Measurements from ENCODE around the gene CLTC. TPM values are rescaled to one million over a fixed set of nuclear protein-coding genes. Genes with fewer than 3 reads are reported as not detected.
A peak's percentile ranks its signal among the peaks of the same experiment; 100 is the strongest.

The CLTC gene
- total and polyA plus RNA-seq, 7 experiments from 2014 or later: 31.2 to 174 (median 78.1) TPM

DNA sequence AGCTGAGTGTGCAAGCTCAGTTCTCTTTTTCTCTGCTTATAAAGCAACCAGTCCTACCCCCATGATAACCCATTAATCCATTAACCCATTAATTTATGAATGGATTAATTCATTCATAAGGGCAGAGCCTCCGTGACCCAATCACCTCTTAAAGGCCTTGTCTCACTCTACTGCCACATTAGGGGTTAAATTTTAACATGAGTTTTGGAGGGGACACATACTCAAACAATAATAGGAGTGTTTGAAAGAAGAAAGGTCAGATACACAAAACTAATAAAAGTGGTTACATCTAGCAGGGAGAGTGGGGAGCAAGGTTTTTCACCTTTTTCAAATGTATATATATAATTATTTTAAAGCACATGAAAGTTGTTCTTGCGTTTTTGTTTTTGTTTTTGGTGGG, 94.6 kb downstream of the CLTC start:
- H3K4me1 ChIP-seq (ENCODE audit: control insufficient read depth in 2 of 2, insufficient read depth in 2 of 2, low read length in 2 of 2): no peaks in the 10 kb centered on the region
- H3K4me1 Mint-ChIP-seq: peaks cover 21 to 56% (median 46%) of the 10 kb centered on the region in 7 donors
- no peak overlapping the region for H3K4me3 Mint-ChIP-seq
- no peaks in the 10 kb centered on the region for H3K27me3 Mint-ChIP-seq
- peaks cover 4 to 19% (median 10%) of the 10 kb centered on the region in 5 donors for H3K36me3 Mint-ChIP-seq
- H3K4me3 ChIP-seq (ENCODE audit: low read length): no peak overlapping the region
- no peaks in the 10 kb centered on the region for H3K27me3 ChIP-seq (ENCODE audit: control insufficient read depth in 2 of 2, insufficient read depth in 2 of 2, low read length in 2 of 2)
- no peaks in the 10 kb centered on the region for H3K36me3 ChIP-seq (ENCODE audit: control insufficient read depth in 2 of 3, insufficient read depth in 3 of 3, low read length in 3 of 3)
- ATAC-seq: no peak
- H3K9me3 ChIP-seq (ENCODE audit: control insufficient read depth in 2 of 3, low read length in 3 of 3): no peaks in the 10 kb centered on the region
- no peak overlapping the region for H3K27ac ChIP-seq (ENCODE audit: low read depth, low read length)
- intact Hi-C loops (cut with micrococcal nuclease): no loop called here
- CTCF ChIA-PET: no interaction called here
- POLR2A ChIA-PET: interaction anchor here (0.5 kb wide), 1 partner anchor 248 kb away, joined by 4 read pairs; no protein-coding TSS in a partner anchor
- H3K27ac Mint-ChIP-seq: peak overlapping the region in 1 of 9 donors; percentile 39
- DNase-seq: no peak
- no peaks in the 10 kb centered on the region for H3K9me3 Mint-ChIP-seq

GRCh38 chr17:59716427-59716826, 96.7 kb downstream of the CLTC start:
- Mint-ChIP-seq H3K27ac (no peak overlapping the region), H3K4me1 (peaks cover 17 to 47% (median 41%) of the 10 kb centered on the region in 7 donors)
- CTCF ChIA-PET: no interaction called here

GRCh38 chr17:59719526-59719925, 99.8 kb downstream of the CLTC start:
- Histone ChIP-seq H3K36me3 (ENCODE audit: control insufficient read depth in 2 of 3, insufficient read depth in 3 of 3, low read length in 3 of 3) (no peaks in the 10 kb centered on the region), H3K9me3 (ENCODE audit: control insufficient read depth in 2 of 3, low read length in 3 of 3) (no peaks in the 10 kb centered on the region), H3K4me1 (ENCODE audit: control insufficient read depth in 2 of 2, insufficient read depth in 2 of 2, low read length in 2 of 2) (no peaks in the 10 kb centered on the region), H3K27me3 (ENCODE audit: control insufficient read depth in 2 of 2, insufficient read depth in 2 of 2, low read length in 2 of 2) (no peaks in the 10 kb centered on the region), H3K4me3 (ENCODE audit: low read length) (no peak overlapping the region), H3K27ac (ENCODE audit: low read depth, low read length) (no peak overlapping the region)
- Mint-ChIP-seq H3K4me1 (peaks cover 20 to 52% (median 40%) of the 10 kb centered on the region in 7 donors), H3K36me3 (peaks cover 0 to 25% (median 1%) of the 10 kb centered on the region in 5 donors), H3K27ac (no peak overlapping the region), H3K9me3 (no peaks in the 10 kb centered on the region), H3K4me3 (no peak overlapping the region), H3K27me3 (no peaks in the 10 kb centered on the region)
- no peak for DNase-seq
- intact Hi-C loops (cut with micrococcal nuclease): no loop called here
- POLR2A ChIA-PET: no interaction called here
- CTCF ChIA-PET: no interaction called here
- no peak for ATAC-seq

More at GRCh38 chr17:59716427-59716826, 96.7 kb downstream of the CLTC start:
- DNase-seq: no peak
- H3K27me3 Mint-ChIP-seq: no peaks in the 10 kb centered on the region
- POLR2A ChIA-PET: no interaction called here
- no peak for ATAC-seq
- no peaks in the 10 kb centered on the region for H3K9me3 Mint-ChIP-seq
- peaks cover 4 to 25% (median 10%) of the 10 kb centered on the region in 5 donors for H3K36me3 Mint-ChIP-seq
- no peak overlapping the region for H3K4me3 Mint-ChIP-seq
- Histone ChIP-seq H3K4me3 (ENCODE audit: low read length) (no peak overlapping the region), H3K9me3 (ENCODE audit: control insufficient read depth in 2 of 3, low read length in 3 of 3) (no peaks in the 10 kb centered on the region), H3K27ac (ENCODE audit: low read depth, low read length) (no peak overlapping the region), H3K36me3 (ENCODE audit: control insufficient read depth in 2 of 3, insufficient read depth in 3 of 3, low read length in 3 of 3) (no peaks in the 10 kb centered on the region), H3K4me1 (ENCODE audit: control insufficient read depth in 2 of 2, insufficient read depth in 2 of 2, low read length in 2 of 2) (no peaks in the 10 kb centered on the region), H3K27me3 (ENCODE audit: control insufficient read depth in 2 of 2, insufficient read depth in 2 of 2, low read length in 2 of 2) (no peaks in the 10 kb centered on the region)
- intact Hi-C loops (cut with micrococcal nuclease): no loop called here

- H3K9me3 ChIP-seq (ENCODE audit: control insufficient read depth in 2 of 3, low read length in 3 of 3): no peaks in the 10 kb centered on the region
- H3K36me3 Mint-ChIP-seq: peaks cover 0 to 20% (median 1%) of the 10 kb centered on the region in 5 donors
- no peaks in the 10 kb centered on the region for H3K36me3 ChIP-seq (ENCODE audit: control insufficient read depth in 2 of 3, insufficient read depth in 3 of 3, low read length in 3 of 3)
- H3K27ac Mint-ChIP-seq: no peak overlapping the region
- H3K27me3 ChIP-seq (ENCODE audit: control insufficient read depth in 2 of 2, insufficient read depth in 2 of 2, low read length in 2 of 2): no peaks in the 10 kb centered on the region
- H3K9me3 Mint-ChIP-seq: no peaks in the 10 kb centered on the region
- H3K4me3 Mint-ChIP-seq: no peak overlapping the region
- no peak overlapping the region for H3K27ac ChIP-seq (ENCODE audit: low read depth, low read length)
- POLR2A ChIA-PET: interaction anchor here (0.6 kb wide), 1 partner anchor 19 kb away, joined by 3 read pairs; no protein-coding TSS in a partner anchor
- CTCF ChIA-PET: no interaction called here
- intact Hi-C loops (cut with micrococcal nuclease): no loop called here
- H3K4me1 Mint-ChIP-seq: peaks cover 19 to 52% (median 45%) of the 10 kb centered on the region in 7 donors
- H3K4me3 ChIP-seq (ENCODE audit: low read length): no peak overlapping the region
- no peaks in the 10 kb centered on the region for H3K27me3 Mint-ChIP-seq
- no peak for ATAC-seq
- no peak for DNase-seq
- H3K4me1 ChIP-seq (ENCODE audit: control insufficient read depth in 2 of 2, insufficient read depth in 2 of 2, low read length in 2 of 2): no peaks in the 10 kb centered on the region
These were observed 102.9 kb downstream of the CLTC start for GRCh38 chr17:59722623-59723022.

DNA sequence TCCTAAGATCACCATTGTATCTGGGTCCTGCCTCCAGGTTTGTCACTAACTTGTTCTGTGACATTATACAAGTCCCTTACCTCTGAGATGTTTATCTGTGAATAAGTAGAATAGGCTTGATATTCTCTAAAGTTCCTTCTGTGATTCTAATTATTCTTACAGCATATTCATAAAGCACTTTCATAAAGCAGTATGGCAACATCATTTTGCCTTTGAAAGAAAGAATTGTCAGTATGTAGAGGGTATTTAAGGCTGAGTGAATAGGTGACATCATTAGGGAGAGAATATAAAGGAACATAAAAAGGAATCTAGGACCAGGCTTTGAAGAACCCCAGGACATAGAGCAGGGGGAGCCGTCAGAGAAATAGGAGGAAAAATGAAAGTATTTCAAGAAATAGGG, 103.3 kb downstream of the CLTC start:
- H3K9me3 ChIP-seq (ENCODE audit: control insufficient read depth in 2 of 3, low read length in 3 of 3): no peaks in the 10 kb centered on the region
- ATAC-seq: no peak
- Mint-ChIP-seq H3K4me3 (no peak overlapping the region), H3K27ac (peak overlapping the region in 2 of 9 donors; percentile 5 to 7), H3K36me3 (peaks cover 0 to 20% (median 1%) of the 10 kb centered on the region in 5 donors), H3K27me3 (no peaks in the 10 kb centered on the region), H3K4me1 (peaks cover 19 to 52% (median 45%) of the 10 kb centered on the region in 7 donors), H3K9me3 (no peaks in the 10 kb centered on the region)
- H3K4me1 ChIP-seq (ENCODE audit: control insufficient read depth in 2 of 2, insufficient read depth in 2 of 2, low read length in 2 of 2): no peaks in the 10 kb centered on the region
- H3K27me3 ChIP-seq (ENCODE audit: control insufficient read depth in 2 of 2, insufficient read depth in 2 of 2, low read length in 2 of 2): no peaks in the 10 kb centered on the region
- H3K4me3 ChIP-seq (ENCODE audit: low read length): no peak overlapping the region
- ChIA-PET POLR2A (interaction anchor here (0.6 kb wide), 1 partner anchor 19 kb away, joined by 3 read pairs; no protein-coding TSS in a partner anchor), CTCF (no interaction called here)
- DNase-seq: no peak
- H3K27ac ChIP-seq (ENCODE audit: low read depth, low read length): no peak overlapping the region
- intact Hi-C loops (cut with micrococcal nuclease): no loop called here
- H3K36me3 ChIP-seq (ENCODE audit: control insufficient read depth in 2 of 3, insufficient read depth in 3 of 3, low read length in 3 of 3): no peaks in the 10 kb centered on the region

DNA sequence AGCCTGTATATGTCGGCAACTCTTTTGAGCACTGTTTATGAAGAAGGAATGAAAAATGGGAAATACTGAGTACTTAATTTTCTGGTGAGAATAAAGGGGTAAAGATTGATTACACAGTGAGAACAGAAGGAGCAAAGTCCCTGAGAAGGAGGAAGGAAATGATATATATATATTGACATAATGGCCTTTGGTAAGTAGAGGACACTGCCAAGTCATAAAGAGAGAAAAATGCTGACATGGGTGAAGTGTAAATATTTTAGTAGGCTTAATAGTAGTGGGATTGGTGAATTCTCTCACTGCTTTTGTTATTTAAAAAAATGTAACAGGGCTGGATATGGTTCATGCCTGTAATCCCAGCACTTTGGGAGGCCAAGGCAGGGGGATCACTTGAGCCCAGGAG, 103.9 kb downstream of the CLTC start:
- H3K4me3 Mint-ChIP-seq: peak overlapping the region in 1 of 10 donors; percentile 17
- Histone ChIP-seq H3K27me3 (ENCODE audit: control insufficient read depth in 2 of 2, insufficient read depth in 2 of 2, low read length in 2 of 2) (no peaks in the 10 kb centered on the region), H3K27ac (ENCODE audit: low read depth, low read length) (no peak overlapping the region), H3K36me3 (ENCODE audit: control insufficient read depth in 2 of 3, insufficient read depth in 3 of 3, low read length in 3 of 3) (no peaks in the 10 kb centered on the region), H3K9me3 (ENCODE audit: control insufficient read depth in 2 of 3, low read length in 3 of 3) (no peaks in the 10 kb centered on the region), H3K4me1 (ENCODE audit: control insufficient read depth in 2 of 2, insufficient read depth in 2 of 2, low read length in 2 of 2) (no peaks in the 10 kb centered on the region), H3K4me3 (ENCODE audit: low read length) (no peak overlapping the region)
- H3K27me3 Mint-ChIP-seq: no peaks in the 10 kb centered on the region
- peak overlapping the region in 1 of 9 donors; percentile 5 for H3K27ac Mint-ChIP-seq
- no peaks in the 10 kb centered on the region for H3K9me3 Mint-ChIP-seq
- DNase-seq: no peak
- no peak for ATAC-seq
- H3K4me1 Mint-ChIP-seq: peaks cover 19 to 50% (median 43%) of the 10 kb centered on the region in 7 donors
- peaks cover 0 to 17% (median 1%) of the 10 kb centered on the region in 5 donors for H3K36me3 Mint-ChIP-seq
- intact Hi-C loops (cut with micrococcal nuclease): no loop called here
- ChIA-PET CTCF (interaction anchor here (0.8 kb wide), 1 partner anchor 328 kb away, joined by 3 read pairs; no protein-coding TSS in a partner anchor), POLR2A (no interaction called here)

DNA sequence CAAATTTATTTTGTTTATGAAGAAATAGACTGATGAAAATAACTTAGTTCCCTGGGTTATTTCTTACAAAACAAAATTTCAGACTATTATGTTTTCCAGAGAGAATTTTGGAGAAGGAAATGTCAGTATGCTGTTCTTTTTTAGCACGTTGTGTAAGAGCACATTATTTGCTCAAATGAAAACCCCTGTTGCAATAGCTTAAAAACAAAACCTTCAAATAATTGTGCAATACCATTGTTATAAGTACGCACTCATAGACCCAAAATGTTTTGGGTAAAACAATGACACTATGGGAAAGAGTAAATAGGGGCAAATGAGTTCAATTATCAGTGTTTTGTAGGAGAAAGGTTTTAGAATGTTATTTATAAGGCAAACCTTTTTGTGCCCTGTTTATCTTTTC, 106.0 kb downstream of the CLTC start:
- CTCF ChIA-PET: no interaction called here

More for the DNA sequence above, 106.0 kb downstream of the CLTC start:
- Histone ChIP-seq H3K9me3 (ENCODE audit: control insufficient read depth in 2 of 3, low read length in 3 of 3) (no peaks in the 10 kb centered on the region), H3K4me3 (ENCODE audit: low read length) (no peak overlapping the region), H3K4me1 (ENCODE audit: control insufficient read depth in 2 of 2, insufficient read depth in 2 of 2, low read length in 2 of 2) (peaks cover 0 to 8% of the 10 kb centered on the region in 2 donors), H3K36me3 (ENCODE audit: control insufficient read depth in 2 of 3, insufficient read depth in 3 of 3, low read length in 3 of 3) (no peaks in the 10 kb centered on the region), H3K27ac (ENCODE audit: low read depth, low read length) (no peak overlapping the region), H3K27me3 (ENCODE audit: control insufficient read depth in 2 of 2, insufficient read depth in 2 of 2, low read length in 2 of 2) (no peaks in the 10 kb centered on the region)
- Mint-ChIP-seq H3K36me3 (peaks cover 0 to 7% (median 0%) of the 10 kb centered on the region in 5 donors), H3K27ac (peak overlapping the region in 1 of 9 donors; percentile 54), H3K27me3 (no peaks in the 10 kb centered on the region), H3K4me3 (no peak overlapping the region), H3K4me1 (peaks cover 13 to 45% (median 39%) of the 10 kb centered on the region in 7 donors), H3K9me3 (no peaks in the 10 kb centered on the region)
- POLR2A ChIA-PET: no interaction called here
- intact Hi-C loops (cut with micrococcal nuclease): no loop called here
- peak; percentile 16 for ATAC-seq
- DNase-seq: no peak

Data from naive thymus-derived CD4-positive, alpha-beta T cell (primary cell).